Neuron (in vitro differentiated cells): ENCODE measurements around the gene PIWIL4.
"Not testable (repeated sequence)": the region's sequence is repeated elsewhere in the genome, so short reads cannot be mapped to it uniquely, and the experiment has no call there.

ENCODE experiments used
- H2AFZ ChIP-seq: one replicate; pipeline ENCODE4 v1.6.1; 2013; ENCODE audit warnings: low read depth, mild to moderate bottlenecking, inconsistent platforms, low read length, moderate library complexity
- H3K27me3 ChIP-seq: one replicate; pipeline ENCODE4 v1.6.1; 2013; ENCODE audit warnings: low read length; ENCODE audit not compliant: insufficient read depth
- H3K36me3 ChIP-seq: one replicate; pipeline ENCODE4 v1.6.1; 2013; ENCODE audit warnings: low read length; ENCODE audit not compliant: insufficient read depth
- H3K4me1 ChIP-seq: one replicate; pipeline ENCODE4 v1.6.1; 2013; ENCODE audit warnings: low read length; ENCODE audit not compliant: insufficient read depth
- H3K4me3 ChIP-seq: 2 replicates; pipeline ENCODE4 v1.5.1; 2013; ENCODE audit warnings: mild to moderate bottlenecking, low read length, moderate library complexity
- H3K9me3 ChIP-seq: one replicate; pipeline ENCODE4 v1.6.1; 2013; ENCODE audit warnings: low read length

Gene PIWIL4

DNA sequence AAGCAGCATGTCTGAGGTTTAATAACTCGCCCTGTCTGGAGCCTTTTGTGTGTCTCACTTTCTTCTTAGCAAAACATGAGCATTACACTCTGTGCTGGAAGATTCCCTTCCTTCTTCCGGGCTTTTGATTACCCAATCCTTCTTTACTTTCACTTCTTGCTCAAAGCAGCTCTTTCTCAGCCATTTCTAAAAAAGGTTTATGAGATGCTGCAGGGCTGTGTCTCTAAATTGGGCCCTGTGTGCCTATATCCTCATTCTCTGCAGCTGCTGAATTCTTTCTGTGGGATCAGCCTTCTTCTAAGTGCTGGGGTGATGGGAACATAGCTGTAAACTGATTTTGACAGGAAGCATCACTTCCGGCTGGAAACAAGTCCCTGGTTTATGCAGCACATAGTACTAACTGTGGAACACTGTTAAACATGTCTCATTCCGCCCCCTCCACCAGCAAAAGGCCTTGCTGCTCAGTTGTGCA lies 71.8 kb downstream of the PIWIL4 start:
- Histone ChIP-seq H3K36me3 (no peaks in the 10 kb centered on the region), H3K4me3 (no peak overlapping the region), H2AFZ (no peak overlapping the region), H3K27me3 (no peaks in the 10 kb centered on the region), H3K9me3 (no peaks in the 10 kb centered on the region), H3K4me1 (peaks cover 3% of the 10 kb centered on the region)

GRCh38 chr11:94639901-94640721 lies 72.9 kb downstream of the PIWIL4 start:
- Histone ChIP-seq H3K27me3 (no peaks in the 10 kb centered on the region), H2AFZ (no peak overlapping the region), H3K4me3 (no peak overlapping the region), H3K36me3 (no peaks in the 10 kb centered on the region), H3K4me1 (peaks cover under 1% of the 10 kb centered on the region), H3K9me3 (no peaks in the 10 kb centered on the region)

DNA sequence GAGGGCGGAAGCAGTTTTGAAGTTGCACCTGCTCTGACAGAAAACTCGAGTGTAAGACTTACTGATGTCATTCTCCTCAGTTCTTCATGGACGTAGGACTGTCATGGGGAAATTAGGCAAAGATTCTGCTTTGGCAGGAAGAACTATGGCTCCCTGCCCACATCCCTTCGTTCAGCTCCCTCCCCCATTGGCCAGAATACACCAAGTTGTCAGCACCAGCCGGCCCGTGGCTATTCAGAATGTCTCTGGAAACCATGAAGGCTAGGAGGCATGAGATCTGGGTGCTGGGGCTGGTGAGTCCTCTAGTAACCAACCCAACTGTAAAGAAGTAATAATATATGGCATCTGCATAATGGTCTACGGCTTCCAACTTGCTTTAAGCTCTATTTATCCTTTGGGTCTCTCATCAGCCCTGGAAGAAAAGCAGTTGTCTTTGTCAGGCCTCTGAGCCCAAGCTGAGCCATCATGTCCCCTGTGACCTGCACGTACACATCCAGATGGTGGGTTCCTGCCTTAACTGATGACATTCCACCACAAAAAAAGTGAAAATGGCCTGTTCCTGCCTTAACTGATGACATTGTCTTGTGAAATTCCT lies 74.1 kb downstream of the PIWIL4 start:
- Histone ChIP-seq H3K4me3 (no peak overlapping the region), H3K4me1 (no peaks in the 10 kb centered on the region), H3K27me3 (no peaks in the 10 kb centered on the region), H3K9me3 (no peaks in the 10 kb centered on the region), H2AFZ (no peak overlapping the region), H3K36me3 (no peaks in the 10 kb centered on the region)

- not testable (repeated sequence) for H3K9me3 ChIP-seq, H3K4me1 ChIP-seq, H3K36me3 ChIP-seq, H2AFZ ChIP-seq, H3K27me3 ChIP-seq, H3K4me3 ChIP-seq
Measured at GRCh38 chr11:94643186-94643585, 76.0 kb downstream of the PIWIL4 start.

DNA sequence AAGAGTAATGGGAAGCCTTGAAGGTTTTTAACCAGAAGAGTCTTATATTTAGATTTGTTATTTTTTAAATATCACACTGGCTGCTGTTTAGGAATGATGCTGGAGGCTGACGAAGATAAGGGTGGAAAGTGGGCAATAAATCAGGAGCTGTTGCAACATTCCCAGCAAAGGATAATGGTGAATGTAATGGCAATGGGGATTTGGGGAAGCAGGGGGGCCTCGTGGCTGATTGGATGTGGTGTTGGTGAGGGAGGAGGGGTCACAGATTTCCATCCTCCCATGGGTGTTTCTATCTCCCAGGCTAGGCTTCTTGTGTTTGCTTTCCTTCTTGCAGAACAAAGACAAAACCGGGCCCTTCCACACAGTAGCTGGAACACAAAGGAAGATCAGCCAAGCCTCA lies 80.8 kb downstream of the PIWIL4 start:
- peaks cover 2% of the 10 kb centered on the region for H3K9me3 ChIP-seq
- H3K4me1 ChIP-seq: no peaks in the 10 kb centered on the region
- H3K36me3 ChIP-seq: no peaks in the 10 kb centered on the region
- H3K4me3 ChIP-seq: no peak overlapping the region
- H3K27me3 ChIP-seq: no peaks in the 10 kb centered on the region
- H2AFZ ChIP-seq: no peak overlapping the region

- no peaks in the 10 kb centered on the region for H3K36me3 ChIP-seq
- H2AFZ ChIP-seq: no peak overlapping the region
- H3K4me3 ChIP-seq: no peak overlapping the region
- no peaks in the 10 kb centered on the region for H3K27me3 ChIP-seq
- peaks cover 2% of the 10 kb centered on the region for H3K9me3 ChIP-seq
- no peaks in the 10 kb centered on the region for H3K4me1 ChIP-seq
Measured at GRCh38 chr11:94648789-94649188, 81.6 kb downstream of the PIWIL4 start.

DNA sequence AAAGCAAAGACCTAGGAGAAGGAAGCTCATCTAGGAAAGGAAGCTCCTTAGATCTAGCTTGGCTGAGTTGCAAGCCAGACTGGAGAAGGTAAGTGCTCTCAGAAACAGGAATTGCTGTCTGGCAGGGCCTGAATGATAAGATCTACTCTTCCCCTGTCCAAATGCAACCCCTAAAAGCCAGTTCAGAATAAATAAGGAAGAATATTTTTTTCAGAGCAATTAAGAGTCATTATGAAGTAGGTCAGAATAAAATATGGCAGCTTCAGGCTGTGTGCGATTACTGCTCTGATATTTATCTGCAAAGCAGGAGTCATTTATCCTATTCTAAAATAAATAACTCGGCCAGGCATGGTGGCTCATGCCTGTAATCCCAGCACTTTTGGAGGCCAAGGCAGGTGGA lies 82.1 kb downstream of the PIWIL4 start:
- Histone ChIP-seq H3K36me3 (no peaks in the 10 kb centered on the region), H3K4me1 (no peaks in the 10 kb centered on the region), H3K9me3 (peaks cover 2% of the 10 kb centered on the region), H2AFZ (no peak overlapping the region), H3K4me3 (no peak overlapping the region), H3K27me3 (no peaks in the 10 kb centered on the region)

DNA sequence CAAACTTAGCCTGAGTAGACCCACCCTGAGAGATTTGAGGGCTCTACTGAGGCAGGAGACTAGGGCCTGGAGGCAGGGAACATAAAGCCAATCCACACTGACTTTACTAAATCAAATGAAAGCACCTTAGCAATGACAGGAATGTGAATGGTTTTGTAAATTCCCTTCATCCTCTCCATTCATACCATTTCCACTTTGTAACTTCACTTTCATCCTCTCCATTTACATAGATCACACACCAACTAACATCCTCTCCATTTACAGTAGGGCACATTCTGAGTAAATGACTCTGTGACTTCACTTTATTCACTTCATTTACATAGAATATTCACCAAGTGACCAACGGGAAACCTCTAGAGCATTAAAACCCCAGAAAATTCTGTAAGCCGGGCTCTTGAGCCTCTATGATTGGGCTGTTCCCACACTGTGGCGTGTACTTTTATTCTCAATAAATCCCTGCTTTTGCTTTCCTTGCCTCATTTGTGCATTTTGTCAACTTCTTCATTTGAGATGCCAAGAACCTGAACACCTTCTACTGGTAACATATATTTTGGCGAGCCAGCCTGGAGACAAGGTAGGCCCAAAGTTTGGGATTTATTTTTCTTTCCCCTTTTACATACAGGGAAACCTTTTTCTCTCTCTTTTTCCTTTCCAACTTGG lies 82.9 kb downstream of the PIWIL4 start:
- Histone ChIP-seq H3K4me3 (no peak overlapping the region), H3K36me3 (no peaks in the 10 kb centered on the region), H3K27me3 (no peaks in the 10 kb centered on the region), H3K4me1 (no peaks in the 10 kb centered on the region), H2AFZ (no peak overlapping the region), H3K9me3 (peaks cover 2% of the 10 kb centered on the region)

- Histone ChIP-seq H3K4me3 (no peak overlapping the region), H3K27me3 (no peaks in the 10 kb centered on the region), H2AFZ (no peak overlapping the region), H3K4me1 (no peaks in the 10 kb centered on the region), H3K9me3 (peaks cover 2% of the 10 kb centered on the region), H3K36me3 (no peaks in the 10 kb centered on the region)
Measured at GRCh38 chr11:94650756-94651155, 83.6 kb downstream of the PIWIL4 start.

- Histone ChIP-seq H3K4me3 (no peak overlapping the region), H3K27me3 (no peaks in the 10 kb centered on the region), H3K9me3 (peaks cover 2% of the 10 kb centered on the region), H3K4me1 (no peaks in the 10 kb centered on the region), H2AFZ (no peak overlapping the region), H3K36me3 (no peaks in the 10 kb centered on the region)
Measured at GRCh38 chr11:94652735-94653284, 85.6 kb downstream of the PIWIL4 start.

DNA sequence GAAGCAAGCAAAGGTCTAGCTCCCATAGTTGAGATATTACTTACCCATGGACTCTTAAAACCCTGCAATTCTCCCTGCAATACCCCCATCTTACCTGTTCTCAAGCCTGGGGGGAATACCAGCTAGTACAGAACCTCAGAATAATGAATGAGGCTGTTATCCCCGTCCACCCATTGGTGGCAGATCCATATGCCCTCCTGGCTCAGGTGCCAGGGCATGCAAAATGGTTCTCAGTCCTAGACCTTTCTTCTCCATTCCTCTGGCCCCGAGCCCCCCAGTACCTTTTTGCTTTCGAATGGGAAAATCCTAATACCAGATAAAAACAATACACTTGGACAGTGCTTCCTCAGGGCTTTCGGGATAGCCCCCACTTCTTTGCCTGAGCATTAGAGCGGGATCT lies 86.4 kb downstream of the PIWIL4 start:
- Histone ChIP-seq H3K9me3 (peaks cover 2% of the 10 kb centered on the region), H3K4me3 (no peak overlapping the region), H3K4me1 (no peaks in the 10 kb centered on the region), H2AFZ (no peak overlapping the region), H3K27me3 (no peaks in the 10 kb centered on the region), H3K36me3 (no peaks in the 10 kb centered on the region)

DNA sequence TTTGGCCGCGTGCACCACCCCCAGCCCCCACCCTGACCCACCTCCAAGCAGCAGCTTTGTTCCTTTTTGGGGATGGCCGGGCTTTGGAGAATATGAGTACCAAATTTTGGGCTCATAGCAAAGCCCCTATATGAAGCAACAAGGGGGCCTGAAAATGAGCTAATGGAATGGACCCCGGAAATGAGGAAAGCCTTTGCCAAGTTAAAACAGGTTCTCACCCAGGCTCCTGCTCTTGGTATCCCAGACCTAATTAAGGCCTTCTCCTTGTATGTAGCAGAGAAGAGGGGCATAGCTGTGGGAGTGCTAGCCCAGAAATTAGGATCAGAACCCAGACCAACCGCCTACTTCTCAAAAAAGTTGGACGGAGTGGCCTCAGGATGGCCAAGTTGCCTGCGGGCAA lies 87.0 kb downstream of the PIWIL4 start:
- Histone ChIP-seq H3K27me3 (no peaks in the 10 kb centered on the region), H3K36me3 (no peaks in the 10 kb centered on the region), H2AFZ (no peak overlapping the region), H3K9me3 (peaks cover 2% of the 10 kb centered on the region), H3K4me1 (no peaks in the 10 kb centered on the region), H3K4me3 (no peak overlapping the region)

DNA sequence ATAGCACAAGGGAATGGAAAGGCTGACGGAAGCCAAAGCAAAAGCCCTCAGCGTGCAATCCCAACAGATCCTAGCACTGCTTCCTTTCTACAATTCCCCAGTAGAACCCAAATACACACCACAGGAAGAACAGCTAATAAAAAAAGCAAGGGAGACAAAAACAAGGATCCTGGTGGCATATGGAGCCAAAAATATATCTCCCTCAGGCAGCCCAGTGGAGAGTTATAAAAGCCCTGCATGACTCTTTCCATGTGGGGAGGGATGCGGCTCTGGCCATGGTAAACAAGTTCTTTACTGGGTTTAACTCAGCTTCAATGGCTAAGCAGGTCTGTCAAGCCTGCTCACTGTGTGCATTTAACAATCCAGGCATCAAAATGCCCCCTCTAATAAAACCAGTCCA lies 88.1 kb downstream of the PIWIL4 start:
- Histone ChIP-seq H2AFZ (no peak overlapping the region), H3K36me3 (no peaks in the 10 kb centered on the region), H3K4me3 (no peak overlapping the region), H3K27me3 (no peaks in the 10 kb centered on the region), H3K9me3 (peaks cover 2% of the 10 kb centered on the region), H3K4me1 (no peaks in the 10 kb centered on the region)
